ENCODE results near the gene CCDC9B.

GRCh38 chr15:40334541-40334940, 6.2 kb downstream of the CCDC9B start:
- no peak for TF ChIP-seq CTCF (IDR thresholded peaks at IDR 0.05)
- TF ChIP-seq POLR2A (IDR thresholded peaks at IDR 0.05): no peak

All from prostate gland (tissue), 2 donors.